Measurements from ENCODE around the gene NEUROG3.
"Not testable (repeated sequence)": the region's sequence is repeated elsewhere in the genome, so short reads cannot be mapped to it uniquely, and the experiment has no call there.

The NEUROG3 gene

DNA sequence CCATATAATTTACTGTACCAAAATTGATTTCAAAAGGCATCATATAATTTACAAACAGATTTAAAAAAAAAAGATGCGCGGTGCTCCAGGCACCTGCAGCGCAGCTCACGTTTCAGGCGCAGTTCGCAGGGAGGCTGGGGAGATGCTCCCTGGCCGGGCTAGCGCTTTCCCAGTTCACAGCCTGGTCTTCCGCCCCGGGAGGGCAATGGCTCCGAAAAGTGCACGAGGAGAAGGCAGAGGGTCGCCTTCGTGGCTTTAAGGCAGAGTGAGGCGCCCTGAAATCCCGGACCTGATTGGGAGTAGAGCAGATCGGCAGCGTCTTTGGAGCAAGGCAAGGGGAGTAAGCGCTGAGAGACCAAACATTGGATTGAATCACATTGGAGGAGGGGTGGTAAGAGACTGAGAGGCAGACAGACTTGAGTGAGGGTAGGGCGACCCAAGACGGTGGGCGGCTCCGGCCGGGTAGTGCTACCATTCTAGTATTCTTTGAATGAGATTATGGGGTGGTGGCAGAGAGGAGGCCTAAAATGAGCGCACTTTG, 1.5 kb downstream of the NEUROG3 start:
- no peak for DNase-seq (ENCODE audit: low read depth)

DNA sequence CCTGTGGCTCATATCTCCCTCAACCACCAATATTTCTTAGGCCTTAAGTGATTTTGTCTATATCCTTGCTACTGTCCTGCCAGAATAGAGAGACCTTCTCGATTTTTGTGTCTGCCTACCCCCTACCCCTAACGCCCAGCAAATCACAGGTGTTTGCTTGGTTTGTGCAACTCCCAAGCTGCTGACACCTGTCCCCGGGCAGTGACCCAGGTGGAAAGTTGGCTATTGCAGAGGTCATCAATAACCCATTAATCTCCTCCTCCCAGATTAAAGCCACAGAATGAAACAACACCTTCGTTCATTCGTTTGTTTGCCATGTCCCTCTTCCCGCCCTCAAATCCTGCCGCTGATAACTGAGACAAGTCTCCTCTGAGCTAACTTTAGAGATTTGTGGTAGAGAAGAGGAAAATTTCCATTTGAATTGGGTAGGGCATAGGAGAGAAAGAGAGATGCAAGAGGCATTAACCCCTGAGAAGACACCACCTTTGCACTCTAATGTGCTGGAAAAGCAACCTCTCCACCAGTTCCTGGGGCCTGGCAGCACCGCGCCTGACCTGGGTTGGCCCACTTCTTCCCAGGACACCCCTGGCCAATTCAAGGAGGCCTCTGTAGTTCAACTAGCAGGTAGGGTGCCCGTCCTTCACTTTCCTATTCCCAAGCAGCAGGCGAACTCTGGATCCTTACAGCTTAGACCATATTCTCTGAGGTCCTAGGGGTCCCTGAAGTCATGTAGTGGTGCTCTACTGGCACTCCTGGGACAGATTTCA, 3.0 kb downstream of the NEUROG3 start:
- no peak for DNase-seq (ENCODE audit: low read depth)

DNA sequence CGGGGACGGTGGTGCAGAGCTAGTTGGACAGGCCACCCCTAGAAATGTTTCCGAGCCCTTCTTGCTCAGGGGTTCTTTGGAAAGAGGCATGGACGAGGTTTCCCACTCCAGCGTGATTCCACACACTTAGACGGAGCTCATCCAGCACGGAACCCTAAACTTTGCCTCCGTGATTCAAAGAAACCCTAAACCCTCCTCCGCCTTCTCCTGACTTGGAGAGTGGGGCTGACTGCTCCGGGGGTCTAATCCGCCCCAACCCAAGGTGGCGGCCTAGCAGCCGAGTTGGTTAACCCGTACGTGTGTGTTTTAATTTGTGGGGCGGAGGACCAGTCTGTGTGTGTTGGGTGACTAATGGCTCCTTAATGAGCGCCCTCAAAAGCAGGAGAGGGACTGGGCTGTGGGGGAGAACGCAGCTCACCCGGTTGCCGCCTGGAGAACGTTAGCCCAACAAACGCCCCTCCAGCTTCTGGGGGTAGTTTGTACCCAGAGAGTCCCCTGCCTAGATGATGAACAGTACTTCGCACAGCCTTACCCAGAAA, 3.8 kb downstream of the NEUROG3 start:
- DNase-seq (ENCODE audit: low read depth): no peak

DNA sequence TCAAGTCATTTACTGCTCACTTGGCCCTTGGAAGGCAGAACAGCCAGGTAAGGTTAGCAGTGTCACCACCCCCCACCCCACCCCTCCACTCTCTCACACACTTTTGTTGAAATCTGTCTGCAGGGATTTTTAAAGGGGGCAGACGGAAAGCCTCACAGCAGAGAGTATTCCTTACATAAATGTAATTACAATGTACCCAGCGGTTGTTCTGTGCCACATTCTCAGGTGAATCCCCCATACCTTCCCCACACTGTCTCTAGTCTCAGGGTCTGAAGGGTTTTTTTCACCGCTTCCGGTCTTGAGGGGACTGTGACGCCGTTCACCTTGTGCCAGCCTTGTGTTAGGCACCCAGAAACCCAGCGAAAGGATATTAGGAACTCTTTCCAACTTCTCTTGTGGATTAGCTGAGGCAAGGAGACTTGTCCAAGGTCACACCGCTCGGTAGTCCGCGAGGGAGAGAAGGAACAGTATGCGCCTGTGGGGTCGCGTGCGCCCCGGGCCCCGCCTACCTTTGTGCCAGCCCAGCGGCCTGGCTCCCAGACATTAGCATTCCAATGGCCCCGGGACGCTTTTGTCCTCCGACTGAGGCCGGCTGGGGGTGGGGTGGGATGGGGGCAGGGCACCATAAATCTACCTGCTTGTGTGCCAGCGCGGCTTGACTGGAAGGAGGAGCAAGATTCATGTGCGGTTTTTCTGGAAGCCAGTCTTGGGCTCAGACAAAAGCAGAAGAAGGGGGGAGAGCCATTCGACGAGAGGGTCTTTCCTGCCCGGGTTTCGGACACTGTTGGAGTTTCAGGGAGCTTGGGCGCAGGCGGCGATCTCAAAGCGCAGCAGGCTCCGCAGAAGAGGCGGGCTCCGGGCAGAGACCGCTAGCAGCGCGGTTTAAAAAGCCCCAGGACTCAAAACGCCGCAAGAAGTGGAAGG, 4.5 kb downstream of the NEUROG3 start:
- DNase-seq (ENCODE audit: low read depth): no peak

DNA sequence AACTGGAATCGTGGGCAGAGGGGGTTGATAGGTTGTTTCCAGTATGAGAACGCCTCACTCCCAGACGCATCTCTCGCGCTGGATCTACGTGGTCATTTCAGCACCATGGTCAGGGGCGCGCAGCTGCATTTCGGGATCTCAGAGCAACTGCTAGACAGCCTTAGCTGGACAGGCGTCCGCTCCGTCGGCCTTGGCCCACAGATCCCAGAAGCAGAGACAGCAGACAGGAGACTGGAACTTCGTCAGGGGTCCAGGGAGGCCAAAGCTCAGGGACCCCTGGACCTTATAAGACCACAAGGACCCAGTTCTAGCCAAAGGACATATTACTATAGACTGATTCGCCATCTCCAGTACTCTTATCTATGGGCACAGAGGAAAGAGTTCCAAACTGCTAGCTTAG, 5.3 kb downstream of the NEUROG3 start:
- DNase-seq (ENCODE audit: low read depth): no peak

DNA sequence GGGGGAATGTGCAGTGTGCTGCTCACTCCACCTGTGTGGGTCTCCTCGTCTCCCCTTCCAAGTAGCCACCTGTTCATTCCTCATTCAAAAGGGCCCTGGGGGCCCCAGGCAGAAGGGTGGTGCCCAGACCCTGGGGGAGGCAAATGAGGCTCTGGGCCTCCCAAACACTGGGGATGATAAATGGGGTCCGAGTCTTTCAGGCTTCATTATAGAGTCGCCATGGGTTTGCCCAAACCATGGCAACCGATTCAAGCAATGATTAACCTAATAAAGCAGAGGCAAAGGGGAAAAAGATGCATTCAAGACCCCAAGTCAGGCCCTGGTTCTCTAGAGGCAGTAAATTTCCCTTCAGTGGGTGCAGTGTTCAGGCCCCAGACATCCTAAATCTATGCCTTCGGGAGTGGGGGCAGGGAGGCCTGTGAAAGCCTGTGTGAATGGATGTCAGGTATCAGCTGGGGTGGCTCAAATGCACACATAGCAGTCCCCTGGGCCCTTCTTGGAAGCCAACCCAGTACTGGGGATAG, 10.4 kb downstream of the NEUROG3 start:
- no peak for DNase-seq (ENCODE audit: low read depth)

DNA sequence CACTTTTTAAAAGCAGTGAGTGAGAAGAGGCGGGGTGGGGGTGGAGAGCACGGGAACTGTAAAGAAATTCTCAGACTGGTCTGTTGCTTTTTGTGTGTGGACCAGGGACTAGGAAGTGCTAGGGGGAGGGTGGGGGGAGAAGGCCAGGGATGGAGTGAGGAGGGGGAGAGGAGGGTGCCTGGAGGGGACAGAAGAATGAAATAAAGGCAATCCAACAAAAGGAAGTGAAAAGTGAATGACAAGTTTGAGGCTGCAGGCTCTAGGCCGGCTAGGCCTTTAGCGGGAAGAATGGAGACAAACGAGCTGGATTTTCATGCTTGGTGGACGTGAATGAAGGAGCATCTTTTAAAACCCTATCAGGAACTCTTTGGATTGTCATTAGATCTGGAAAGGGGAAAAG, 13.7 kb downstream of the NEUROG3 start:
- DNase-seq (ENCODE audit: low read depth): no peak

DNA sequence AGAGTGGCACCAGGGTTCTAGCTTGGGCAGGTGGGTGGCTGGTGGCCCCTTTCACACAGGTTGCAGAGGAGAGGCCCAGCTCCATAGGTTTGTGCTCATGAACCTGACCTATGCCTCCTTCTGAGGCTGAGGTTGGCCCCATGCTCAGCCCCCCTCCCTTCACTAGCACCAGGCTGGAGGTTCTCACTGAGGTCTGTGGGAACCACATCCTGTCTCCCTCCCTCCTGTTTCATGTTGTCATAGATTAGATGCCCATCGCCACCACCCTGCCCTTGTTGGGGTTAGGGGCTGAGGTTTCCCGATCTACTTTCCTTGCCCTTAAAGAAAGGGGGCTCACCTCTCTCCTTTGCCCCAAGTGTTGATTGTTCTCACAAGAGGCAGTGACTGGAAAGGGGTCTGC, 14.7 kb downstream of the NEUROG3 start:
- peak; percentile 52 for DNase-seq (ENCODE audit: low read depth)

DNA sequence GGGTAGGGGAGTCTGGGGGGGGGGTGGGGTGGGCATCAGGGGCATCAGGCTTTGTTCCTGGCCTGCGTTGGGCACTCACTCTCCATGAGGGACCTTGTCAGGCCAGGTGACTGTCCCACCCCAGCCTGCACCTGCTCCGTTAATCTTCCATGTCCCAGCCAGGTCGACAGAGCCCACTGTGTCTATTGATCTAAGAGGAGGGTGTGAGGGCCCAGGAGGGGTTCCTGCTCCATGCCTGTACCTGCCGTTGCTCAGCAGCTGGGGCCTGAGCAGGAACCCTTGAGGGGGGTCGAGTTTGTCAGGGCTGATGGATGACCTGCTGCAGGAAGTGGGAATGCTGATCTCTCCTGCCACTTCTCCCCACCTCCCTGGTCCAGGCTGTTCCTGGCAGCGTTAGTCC, 18.6 kb downstream of the NEUROG3 start:
- DNase-seq (ENCODE audit: low read depth): no peak

DNA sequence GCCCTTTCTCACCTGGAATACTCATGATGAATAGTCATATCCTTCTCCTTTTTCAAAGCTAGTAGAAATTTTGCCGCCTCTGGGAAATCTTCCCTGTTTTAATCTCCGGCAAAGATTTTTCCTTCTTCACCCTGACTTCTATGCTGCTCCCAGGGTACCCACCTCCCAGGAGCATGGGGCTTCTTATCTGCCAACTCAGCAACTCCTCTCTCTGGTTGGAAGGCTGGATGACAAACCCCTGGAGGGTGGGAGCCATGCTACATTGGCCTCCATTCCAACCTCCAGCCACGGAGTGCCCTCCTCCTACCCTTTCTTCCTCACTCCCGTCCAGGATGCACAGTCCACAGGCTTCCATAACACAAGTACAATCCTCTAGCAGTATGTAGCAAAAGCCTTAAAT, 19.9 kb downstream of the NEUROG3 start:
- no peak for DNase-seq (ENCODE audit: low read depth)

DNA sequence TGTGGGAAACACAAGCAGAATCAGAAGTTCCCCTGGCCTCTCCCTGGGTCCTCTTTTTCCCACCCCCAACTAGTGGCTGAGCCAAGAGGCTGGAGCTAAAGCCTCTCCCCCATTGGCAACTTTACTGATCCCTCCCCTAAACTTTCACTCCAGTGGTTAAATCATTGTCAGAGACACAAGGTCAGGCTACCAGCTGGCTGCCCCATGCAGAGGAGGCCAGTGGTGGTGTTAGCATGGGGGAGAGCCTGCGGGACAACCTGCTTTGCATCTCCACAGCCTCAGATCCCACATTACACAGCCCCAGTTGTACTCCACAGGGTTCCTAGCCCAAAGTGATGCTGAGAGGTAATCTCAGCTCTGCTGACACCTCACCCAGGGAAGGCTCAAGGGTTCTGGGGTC, 21.0 kb downstream of the NEUROG3 start:
- DNase-seq (ENCODE audit: low read depth): no peak

DNA sequence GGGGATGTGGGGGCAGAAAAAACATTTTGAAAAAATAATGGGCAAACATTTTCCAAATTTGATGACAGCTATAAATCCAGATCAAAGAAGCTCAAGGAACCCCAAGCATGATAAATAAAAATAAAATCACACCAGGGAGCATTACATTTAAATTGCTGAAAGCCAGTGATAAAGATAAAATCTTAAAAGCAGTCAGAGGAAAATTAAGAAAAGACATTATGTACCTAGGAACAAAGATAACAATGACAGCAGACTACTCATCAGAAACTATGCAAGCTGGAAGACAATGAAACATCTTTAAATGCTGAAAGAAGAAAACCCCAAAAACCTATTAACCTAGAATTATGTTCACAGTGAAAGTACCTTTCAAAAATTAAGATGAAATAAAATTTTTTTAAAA, 23.3 kb downstream of the NEUROG3 start:
- no peak for DNase-seq (ENCODE audit: low read depth)

DNA sequence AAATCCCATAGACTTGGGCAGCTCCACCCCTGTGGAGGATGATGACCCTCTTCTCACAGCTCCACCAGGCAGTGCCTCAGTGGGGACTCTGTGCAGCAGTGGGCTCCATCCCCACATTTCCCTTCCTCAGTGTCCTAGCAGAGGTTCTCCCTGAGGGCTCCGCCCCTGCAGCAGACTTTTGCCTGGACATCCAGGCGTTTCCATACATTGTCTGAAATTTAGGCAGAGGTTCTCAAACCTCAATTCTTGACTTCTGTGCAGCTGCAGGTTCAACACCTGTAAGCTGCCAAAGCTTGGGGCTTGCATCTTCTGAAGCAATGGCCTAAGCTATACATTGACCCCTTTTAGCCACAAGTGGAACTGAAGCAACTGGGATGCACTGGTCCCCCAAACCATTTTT, 31.8 kb downstream of the NEUROG3 start:
- no peak for DNase-seq (ENCODE audit: low read depth)

DNA sequence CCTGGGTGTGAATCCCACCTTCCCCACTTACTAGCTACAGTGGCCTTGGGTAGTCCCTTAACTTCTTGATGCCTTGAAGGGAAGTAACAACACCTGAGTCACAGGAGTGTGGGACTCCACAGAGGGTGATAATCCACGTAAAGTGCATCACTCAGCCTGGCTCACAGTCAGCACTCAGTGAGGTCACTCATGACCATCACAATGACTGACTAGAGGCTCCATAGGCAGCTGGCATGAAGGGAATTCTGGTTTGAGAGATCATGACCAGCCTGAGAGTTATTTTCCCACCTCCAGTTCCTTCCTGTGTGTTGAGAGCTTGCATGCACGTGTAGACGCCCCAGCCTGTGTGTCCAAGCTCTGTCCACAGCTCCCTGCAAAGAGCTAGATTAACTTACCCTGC, 34.8 kb downstream of the NEUROG3 start:
- no peak for DNase-seq (ENCODE audit: low read depth)

DNA sequence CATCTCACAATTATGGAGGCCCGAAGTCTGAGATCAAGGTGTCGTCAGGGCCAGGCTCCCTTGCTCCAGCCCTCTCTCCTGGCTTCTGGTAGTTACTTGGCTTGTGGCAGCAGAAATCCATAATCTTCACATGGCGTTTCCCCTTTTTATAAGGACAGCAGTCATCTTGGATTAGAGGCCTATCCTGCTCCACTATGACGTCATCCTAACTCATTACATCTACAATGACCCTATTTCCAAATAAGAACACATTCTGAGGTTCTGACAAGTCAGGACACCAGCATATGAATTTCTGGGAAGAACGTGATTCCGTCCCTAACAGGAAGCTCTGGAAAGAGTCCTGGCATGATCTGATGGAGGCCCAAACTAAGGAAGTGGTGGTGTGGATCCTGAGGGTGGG, 35.8 kb downstream of the NEUROG3 start:
- DNase-seq (ENCODE audit: low read depth): no peak

DNA sequence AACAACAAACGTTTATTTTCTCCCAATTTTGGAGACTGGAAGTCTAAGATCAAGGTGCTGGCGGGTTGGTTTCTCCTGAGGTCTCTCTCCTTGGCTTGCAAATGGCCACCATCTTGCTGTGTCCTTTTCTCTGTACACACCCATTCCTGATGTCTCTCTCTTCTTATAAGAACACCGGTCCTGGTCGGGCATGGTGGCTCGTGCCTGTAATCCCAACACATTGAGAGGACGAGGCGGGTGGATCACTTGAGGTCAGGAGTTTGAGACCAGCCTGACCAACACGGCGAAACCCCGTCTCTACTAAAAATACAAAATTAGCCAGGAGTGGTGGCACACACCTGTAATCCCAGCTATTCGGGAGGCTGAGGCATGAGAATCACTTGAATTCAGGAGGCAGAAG, 36.7 kb downstream of the NEUROG3 start:
- not testable (repeated sequence) for DNase-seq (ENCODE audit: low read depth)

DNA sequence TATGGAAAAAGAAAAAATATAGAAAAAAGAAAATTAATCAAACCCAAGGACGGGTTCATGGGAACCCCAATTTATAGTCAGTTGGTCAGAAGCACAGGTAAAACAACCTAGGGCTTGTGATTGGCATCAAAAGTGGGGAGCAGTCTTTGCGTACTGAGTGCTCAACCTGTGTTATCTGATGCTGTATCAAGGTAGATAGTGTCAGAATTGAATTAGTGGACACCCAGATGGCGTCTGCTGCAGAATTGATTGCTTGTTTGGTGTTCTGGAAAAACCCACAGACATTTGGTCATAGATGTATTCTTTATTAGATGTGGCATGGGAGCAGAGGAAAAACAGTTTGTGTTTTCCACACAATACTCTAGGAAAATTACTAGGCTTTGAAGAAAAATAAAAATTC, 39.6 kb downstream of the NEUROG3 start:
- DNase-seq (ENCODE audit: low read depth): no peak

DNA sequence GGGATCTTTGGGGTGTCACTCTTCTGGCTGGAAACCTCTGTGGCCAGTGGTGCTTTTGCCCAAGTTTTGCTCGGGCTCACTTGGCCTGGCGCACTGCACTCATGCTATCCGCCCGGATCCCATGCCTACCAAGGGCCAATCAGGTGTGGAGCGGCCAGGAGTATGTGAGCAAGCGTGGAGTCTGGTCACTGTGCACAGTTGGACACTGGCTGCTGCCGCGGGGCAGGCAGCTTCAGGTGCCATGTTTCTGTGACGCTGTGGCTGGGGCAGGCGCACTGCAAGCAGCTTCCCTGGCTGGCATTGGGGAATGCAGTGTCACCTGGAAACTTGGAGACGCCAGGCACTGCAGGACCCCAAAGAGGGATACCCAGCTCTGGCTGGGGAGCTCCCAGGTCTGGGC, 45.3 kb downstream of the NEUROG3 start:
- DNase-seq (ENCODE audit: low read depth): no peak

Measured in CMK (cell line).